Upper lobe of left lung (tissue), 4 donors: ENCODE data around the gene PPFIA2.

Experiments used
- CTCF ChIP-seq, 6 experiments: fragments of 450-650 bp in 4 of 6; fragments of 200-600 bp in 2 of 6; sonication (generic) in 2 of 6; IDR thresholded peaks; one replicate each; pipeline ENCODE4 v1.5.1; 2016 to 2019; ENCODE audit warnings: antibody characterized with exemption in 6 of 6
- EP300 ChIP-seq, 4 donors: sonication (generic); formaldehyde crosslinking; IDR thresholded peaks; one replicate each; pipeline ENCODE4 v1.5.1; 2017; ENCODE audit warnings: antibody characterized with exemption in 4 of 4, control low read depth in 2 of 4
- POLR2A ChIP-seq, 4 donors: fragments of 450-650 bp; IDR thresholded peaks; one replicate each; pipeline ENCODE4 v1.5.1; 2016 to 2017; ENCODE audit warnings: antibody characterized with exemption in 4 of 4, mild to moderate bottlenecking in 2 of 4

- TF ChIP-seq CTCF (IDR thresholded peaks at IDR 0.05) = no peak
- TF ChIP-seq EP300 (IDR thresholded peaks at IDR 0.05) = no peak
- TF ChIP-seq POLR2A (IDR thresholded peaks at IDR 0.05) = no peak
Measured at GRCh38 chr12:81255456-81255855, 503.7 kb downstream of the PPFIA2 start.
